H1 (cell line): ENCODE data around the gene B4GALNT3. TPM values are rescaled to one million over a fixed set of nuclear protein-coding genes. Genes with fewer than 3 reads are reported as not detected.

Source experiments
- CTCF ChIA-PET: fragments of 300-600 bp; sonication (Branson Sonifier 250); formaldehyde crosslinking; loops from one replicate; lab custom pipeline; 2021; ENCODE audit not compliant: partially characterized antibody; lab: Charles Lee
- POLR2A ChIA-PET: fragments of 300-600 bp; sonication (Branson Sonifier 250); formaldehyde crosslinking; loops from one replicate; lab custom pipeline; 2021; ENCODE audit warnings: inconsistent platforms; ENCODE audit not compliant: partially characterized antibody; lab: Charles Lee
- DNase-seq, 2 experiments: peaks; one replicate each; pipeline versions ENCODE4 v3.0.0 to v3.0.0-alpha.2; 2010 to 2022; ENCODE audit warnings: low spot score in 2 of 2, low read depth in 1 of 2, mixed read lengths in 1 of 2
- FAIRE-seq: peaks from 2 replicates; lab custom pipeline; 2011; peaks lifted over from hg19 to GRCh38; lab: Jason Lieb, UNC
- H2AFZ ChIP-seq: 2 replicates; pipeline ENCODE4 v1.8.1; 2012; ENCODE audit warnings: low read length, inconsistent platforms
- H2AK5ac ChIP-seq: 2 replicates; pipeline ENCODE4 v1.6.1; 2013; ENCODE audit warnings: low read depth, low read length
- H2BK120ac ChIP-seq: replicated peaks from 2 replicates; pipeline ENCODE3; 2013; ENCODE audit warnings: low read depth, low read length, inconsistent platforms
- H2BK12ac ChIP-seq: 2 replicates; pipeline ENCODE4 v1.6.1; 2013; ENCODE audit warnings: low read depth, low read length
- H2BK15ac ChIP-seq: 2 replicates; pipeline ENCODE4 v1.6.1; 2013; ENCODE audit warnings: low read length
- H2BK20ac ChIP-seq: 2 replicates; pipeline ENCODE4 v1.6.1; 2013; ENCODE audit warnings: low read length
- H2BK5ac ChIP-seq: 2 replicates; pipeline ENCODE4 v1.6.1; 2013; ENCODE audit warnings: low read depth, low read length
- H3K14ac ChIP-seq: 2 replicates; pipeline ENCODE4 v1.6.1; 2013; ENCODE audit warnings: inconsistent platforms; ENCODE audit not compliant: insufficient read length
- H3K18ac ChIP-seq: 2 replicates; pipeline ENCODE4 v1.6.1; 2013; ENCODE audit warnings: low read length; ENCODE audit errors: extremely low read depth
- H3K23ac ChIP-seq: 2 replicates; pipeline ENCODE4 v1.6.1; 2013; ENCODE audit warnings: inconsistent platforms; ENCODE audit not compliant: insufficient read length
- H3K23me2 ChIP-seq: 2 replicates; pipeline ENCODE4 v1.6.1; 2013; ENCODE audit warnings: low read depth, low read length
- H3K27ac ChIP-seq: 2 replicates; pipeline ENCODE4 v1.6.1; 2011; ENCODE audit warnings: low read depth, low read length, inconsistent platforms
- H3K27me3 ChIP-seq, 4 experiments: replicated peaks in 1 of 4; 1 replicate in 1 of 4; 2 replicates in 3 of 4; pipeline versions ENCODE4 v1.6.1 to v1.8.1; 2011 to 2013; ENCODE audit warnings: low read length in 3 of 4, mild to moderate bottlenecking in 3 of 4, inconsistent platforms in 2 of 4, mixed read lengths in 2 of 4, moderate library complexity in 1 of 4; ENCODE audit not compliant: control insufficient read depth in 3 of 4, insufficient read depth in 3 of 4; ENCODE audit errors: extremely low read depth in 1 of 4
- H3K36me3 ChIP-seq, 4 experiments: 2 replicates each; pipeline versions ENCODE4 v1.6.1 to v1.8.1; 2011 to 2013; ENCODE audit warnings: mild to moderate bottlenecking in 4 of 4, low read length in 3 of 4, moderate library complexity in 2 of 4, control low read depth in 1 of 4, inconsistent platforms in 1 of 4; ENCODE audit not compliant: insufficient read depth in 4 of 4, control insufficient read depth in 2 of 4
- H3K4ac ChIP-seq: replicated peaks from 2 replicates; pipeline ENCODE3; 2013; ENCODE audit warnings: low read length, low read depth, mixed read lengths, inconsistent platforms; ENCODE audit not compliant: insufficient read length
- H3K4me1 ChIP-seq, 4 experiments: replicated peaks in 1 of 4; 1 replicate in 1 of 4; 2 replicates in 3 of 4; pipeline versions ENCODE4 v1.6.1 to v1.8.1; 2011 to 2013; ENCODE audit warnings: low read length in 3 of 4, inconsistent platforms in 2 of 4, mixed read lengths in 1 of 4; ENCODE audit not compliant: insufficient read depth in 4 of 4, control insufficient read depth in 3 of 4
- H3K4me2 ChIP-seq, 2 experiments: 2 replicates each; pipeline versions ENCODE4 v1.6.1 to v1.8.1; 2011 to 2013; ENCODE audit warnings: low read depth in 2 of 2, low read length in 2 of 2, control low read depth in 1 of 2, inconsistent platforms in 1 of 2, mild to moderate bottlenecking in 1 of 2; ENCODE audit not compliant: insufficient read depth in 1 of 2
- H3K4me3 ChIP-seq, 4 experiments: fragments of 200-600, 300-600 bp in 1 of 4; sonication (generic), shearing (Covaris generic), sonication (Bioruptor Twin) in 1 of 4; 2 replicates each; pipeline versions ENCODE4 v1.5.1 to v1.8.1; 2011 to 2016; ENCODE audit warnings: low read length in 4 of 4, low read depth in 3 of 4, control low read depth in 2 of 4, inconsistent platforms in 2 of 4, mild to moderate bottlenecking in 2 of 4, mixed read lengths in 1 of 4, moderate library complexity in 1 of 4; ENCODE audit not compliant: insufficient read depth in 2 of 4; ENCODE audit errors: extremely low read depth in 1 of 4
- H3K56ac ChIP-seq: replicated peaks from 2 replicates; pipeline ENCODE3; 2013; ENCODE audit warnings: low read depth, mild to moderate bottlenecking, mixed read lengths, low read length, inconsistent platforms; ENCODE audit not compliant: insufficient read length
- H3K79me1 ChIP-seq: 2 replicates; pipeline ENCODE4 v1.6.1; 2013; ENCODE audit warnings: low read depth, low read length, control low read depth
- H3K79me2 ChIP-seq, 2 experiments: 2 replicates each; pipeline versions ENCODE4 v1.6.1 to v1.8.1; 2012 to 2013; ENCODE audit warnings: low read length in 2 of 2, mild to moderate bottlenecking in 2 of 2, inconsistent platforms in 1 of 2; ENCODE audit not compliant: insufficient read depth in 2 of 2, control insufficient read depth in 1 of 2
- H3K9ac ChIP-seq, 4 experiments: replicated peaks in 1 of 4; 1 replicate in 1 of 4; 2 replicates in 3 of 4; pipeline versions ENCODE4 v1.6.1 to v1.8.1; 2011 to 2013; ENCODE audit warnings: low read depth in 3 of 4, low read length in 3 of 4, control low read depth in 2 of 4, mild to moderate bottlenecking in 2 of 4, moderate library complexity in 2 of 4, inconsistent platforms in 1 of 4; ENCODE audit errors: extremely low read depth in 1 of 4
- H3K9me3 ChIP-seq, 2 experiments: 2 replicates each; pipeline versions ENCODE4 v1.6.1 to v1.8.1; 2012 to 2013; ENCODE audit warnings: mild to moderate bottlenecking in 2 of 2, moderate library complexity in 2 of 2, control low read depth in 1 of 2, inconsistent platforms in 1 of 2, low read depth in 1 of 2, low read length in 1 of 2, mixed read lengths in 1 of 2; ENCODE audit not compliant: insufficient read depth in 2 of 2
- H4K20me1 ChIP-seq, 2 experiments: replicated peaks in 1 of 2; 2 replicates each; pipeline versions ENCODE3 to v1.8.1; 2011 to 2013; ENCODE audit warnings: inconsistent platforms in 2 of 2, low read length in 2 of 2, mild to moderate bottlenecking in 1 of 2; ENCODE audit not compliant: insufficient read depth in 2 of 2, control insufficient read depth in 1 of 2
- H4K5ac ChIP-seq: 2 replicates; pipeline ENCODE4 v1.6.1; 2013; ENCODE audit warnings: low read length, low read depth, mixed read lengths, inconsistent platforms; ENCODE audit not compliant: insufficient read length
- H4K8ac ChIP-seq: 2 replicates; pipeline ENCODE4 v1.8.0; 2013; ENCODE audit warnings: mild to moderate bottlenecking, moderate library complexity, low read length, inconsistent platforms; ENCODE audit not compliant: insufficient read depth; ENCODE audit errors: extremely low read depth
- H4K91ac ChIP-seq: replicated peaks from 2 replicates; pipeline ENCODE3; 2013; ENCODE audit warnings: low read length, mixed read lengths, inconsistent platforms; ENCODE audit not compliant: insufficient read length
- GABPA ChIP-seq: IDR thresholded peaks from 2 replicates; pipeline ENCODE4 v1.6.1; 2011; ENCODE audit warnings: mild to moderate bottlenecking, low read length, moderate library complexity, borderline replicate concordance; ENCODE audit not compliant: insufficient read depth
- PHF8 ChIP-seq: fragments of 200-600 bp; sonication (generic); conservative IDR thresholded peaks from 2 replicates; pipeline ENCODE4 v1.7.1; 2012; ENCODE audit warnings: low read depth, mild to moderate bottlenecking, inconsistent platforms, low read length, moderate library complexity
- RAD21 ChIP-seq, 2 experiments: IDR thresholded peaks in 1 of 2; conservative IDR thresholded peaks in 1 of 2; 2 replicates each; pipeline ENCODE4 v1.6.1; 2011; ENCODE audit warnings: low read depth in 2 of 2, low read length in 2 of 2, improper control_type of control experiment in 1 of 2, inconsistent platforms in 1 of 2, mild to moderate bottlenecking in 1 of 2, moderate library complexity in 1 of 2
- WGBS, 2 experiments: shearing (Covaris generic) in 1 of 2; methylation state at CpG; one replicate each; pipeline versions ENCODE4 v1.1.6 to v1.1.7; 2013 to 2015; ENCODE audit warnings: low lambda C conversion rate in 2 of 2, mixed read lengths in 2 of 2, inconsistent platforms in 1 of 2, low coverage in 1 of 2, missing lambda C conversion rate in 1 of 2; ENCODE audit not compliant: insufficient replicate concordance in 2 of 2, insufficient coverage in 1 of 2, insufficient read length in 1 of 2; ENCODE audit errors: extremely low coverage in 1 of 2, missing lambda C conversion rate in 1 of 2; 5-methylcytosine and 5-hydroxymethylcytosine counted together
- polyA plus RNA-seq, 7 experiments: library from polyadenylated mRNA; depleted of rRNA in 3 of 7; stranded (reverse) in 5 of 7; unstranded in 2 of 7; fragments of >200 nt in 5 of 7; fragments of 200-250 nt in 2 of 7; gene quantifications; 1 replicate in 5 of 7; 2 replicates in 1 of 7; 4 replicates in 1 of 7; pipeline versions ENCODE4 v1.2.1 to v1.2.3, GENCODE V29; 2011 to 2013; ENCODE audit warnings: missing spikeins in 2 of 7, mixed read lengths in 2 of 7
- total RNA-seq: library from RNA; stranded (reverse); fragmentation: NEBNext Ultra II Directional; extraction: Animal tissue kit (Norgen Biotek cat#: 25700); gene quantifications from 2 replicates; pipeline ENCODE4 v1.2.1, GENCODE V29; 2021

Gene B4GALNT3
- total and polyA plus RNA-seq, 2 of the 8 experiments (the other 6 are each of a cell fraction or from before 2014, with no cell fraction given) = 12.5 to 20.3 TPM

DNA sequence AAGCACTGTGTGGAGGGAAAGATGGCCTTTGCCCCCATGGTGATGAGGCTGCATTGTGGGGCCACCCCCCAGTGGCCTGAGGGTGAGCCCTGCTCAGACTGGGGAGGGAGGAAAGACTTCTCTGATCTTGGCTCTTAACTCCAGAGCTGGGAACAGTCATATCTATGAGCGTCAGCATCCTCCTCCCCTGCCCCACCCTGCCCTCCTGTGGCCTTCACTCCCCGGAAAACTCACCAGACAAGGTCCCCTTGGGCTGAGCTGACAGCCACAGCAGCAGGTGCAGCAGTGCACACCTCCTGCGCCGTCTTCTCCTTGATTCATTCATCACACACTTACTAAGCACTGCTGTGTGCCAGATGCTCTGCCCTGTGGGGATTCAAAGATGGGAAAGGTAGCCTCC, 98.8 kb downstream of the B4GALNT3 start:
- Histone ChIP-seq H3K79me2 (no peaks in the 10 kb centered on the region), H2BK15ac (no peak overlapping the region), H2BK20ac (no peak overlapping the region), H2BK120ac (no peak overlapping the region), H4K20me1 (no peaks in the 10 kb centered on the region), H3K27ac (no peak overlapping the region), H2BK12ac (no peak overlapping the region), H3K23me2 (no peaks in the 10 kb centered on the region), H3K14ac (no peak overlapping the region), H3K36me3 (peaks cover 0 to 1% (median 0%) of the 10 kb centered on the region in 4 experiments; a peak in 1 of 8 replicates), H2BK5ac (no peak overlapping the region), H3K79me1 (no peaks in the 10 kb centered on the region), H4K8ac (no peak overlapping the region), H3K4me3 (no peak overlapping the region), H3K18ac (no peak overlapping the region), H3K4ac (no peak overlapping the region), H3K4me2 (no peak overlapping the region), H4K5ac (no peak overlapping the region), H3K27me3 (no peaks in the 10 kb centered on the region), H2AK5ac (no peak overlapping the region), H2AFZ (no peak overlapping the region), H3K23ac (no peak overlapping the region), H3K4me1 (no peaks in the 10 kb centered on the region), H3K9ac (no peak overlapping the region), H4K91ac (no peak overlapping the region), H3K56ac (no peak overlapping the region), H3K9me3 (no peaks in the 10 kb centered on the region)
- no peak for TF ChIP-seq PHF8
- no peak for TF ChIP-seq RAD21 (IDR thresholded peaks at IDR 0.05 in 1 of 2, conservative IDR thresholded peaks at IDR 0.05 in 1 of 2; ENCODE audit: low read depth in 2 of 2, low read length in 2 of 2)
- TF ChIP-seq GABPA = no peak
- CTCF ChIA-PET = interaction anchor here (0.9 to 2.4 kb wide), 5 partner anchors 10 to 116 kb away, joined by 3 to 8 read pairs (median 7); no protein-coding TSS in a partner anchor
- POLR2A ChIA-PET = no interaction called here
- DNase-seq (no peak), FAIRE-seq (no peak)
- WGBS, 2 experiments = 81% methylated on average over 4 of the region's 4 CpGs; no CpG with 5 or more reads in 1 of the 2 experiments
